Measurements from ENCODE around the gene COL15A1.
A peak's percentile ranks its signal among the peaks of the same experiment; 100 is the strongest.

The COL15A1 gene

DNA sequence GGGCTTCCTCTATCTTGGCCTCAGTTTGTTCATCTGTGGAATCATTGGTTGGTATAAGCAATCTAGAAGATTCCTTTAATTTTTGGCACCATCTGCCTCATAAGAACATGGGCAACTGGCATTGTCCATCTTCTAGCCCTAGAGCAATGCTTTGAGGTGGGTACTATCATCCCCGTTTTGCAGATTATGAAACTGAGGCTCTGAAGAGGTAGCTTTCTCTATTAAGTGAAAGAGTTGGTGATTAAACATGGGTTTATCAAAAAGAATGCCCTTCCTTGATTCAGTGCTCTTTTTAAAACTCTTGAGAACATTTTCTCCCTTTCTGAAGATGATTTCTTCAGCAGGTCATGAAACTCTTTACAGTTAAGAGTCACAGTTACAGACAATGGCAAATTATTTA lies 118.8 kb downstream of the COL15A1 start:
- Histone ChIP-seq H4K20me1 (ENCODE audit: insufficient read depth, low read length, poor library complexity, severe bottlenecking) (no peaks in the 10 kb centered on the region), H3K36me3 (ENCODE audit: insufficient read depth, low read length) (no peaks in the 10 kb centered on the region)

DNA sequence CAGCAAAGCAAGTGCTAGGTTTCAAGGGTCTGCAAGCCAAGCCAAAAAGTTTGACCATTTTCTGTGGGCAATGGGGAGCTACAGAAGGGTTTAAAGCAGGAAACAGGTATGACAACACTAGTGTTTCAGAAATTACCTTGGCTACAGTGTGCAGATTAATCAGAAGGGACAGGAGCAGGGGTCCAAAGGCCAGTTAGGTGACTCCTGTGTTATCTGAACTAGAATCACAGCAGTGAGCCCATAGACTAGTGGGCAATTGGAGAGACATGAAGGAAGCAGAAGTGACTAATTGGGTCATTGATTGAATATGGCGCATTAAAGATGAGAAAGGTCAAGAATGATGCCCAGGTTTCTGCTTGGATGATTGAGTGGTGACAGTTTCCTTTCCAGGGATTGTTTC lies 119.8 kb downstream of the COL15A1 start:
- no peaks in the 10 kb centered on the region for H4K20me1 ChIP-seq (ENCODE audit: insufficient read depth, low read length, poor library complexity, severe bottlenecking)
- peaks cover 61% of the 10 kb centered on the region for H3K4me1 ChIP-seq (ENCODE audit: insufficient read depth, low read length, poor library complexity, severe bottlenecking)
- no peaks in the 10 kb centered on the region for H3K79me2 ChIP-seq (ENCODE audit: insufficient read depth, low read length)
- H3K36me3 ChIP-seq (ENCODE audit: insufficient read depth, low read length) = no peaks in the 10 kb centered on the region
- H2AFZ ChIP-seq (ENCODE audit: low read length) = no peak overlapping the region
- H3K9me2 ChIP-seq (replicated peaks; ENCODE audit: low read depth, low read length) = no peaks in the 10 kb centered on the region
- H3K27me3 ChIP-seq (ENCODE audit: insufficient read depth, low read length, poor library complexity, severe bottlenecking) = no peaks in the 10 kb centered on the region
- no peak for TF ChIP-seq EZH2phosphoT487 (IDR thresholded peaks at IDR 0.05; ENCODE audit: borderline replicate concordance)
- H3K9me3 ChIP-seq (ENCODE audit: insufficient read depth, low read depth, low read length) = no peaks in the 10 kb centered on the region
- no peak overlapping the region for H3K4me3 ChIP-seq (ENCODE audit: low read length, poor library complexity, severe bottlenecking)
- peaks cover 12% of the 10 kb centered on the region; the same call in 1 of the 2 replicates for H3F3A ChIP-seq (ENCODE audit: low read depth)
- H3K4me2 ChIP-seq (ENCODE audit: low read depth, low read length, poor library complexity, severe bottlenecking) = no peak overlapping the region
- H3K9ac ChIP-seq (ENCODE audit: low read depth, low read length, poor library complexity, severe bottlenecking) = no peak overlapping the region

More for the DNA sequence above, 118.8 kb downstream of the COL15A1 start:
- Histone ChIP-seq H3K9me2 (replicated peaks; ENCODE audit: low read depth, low read length) (no peaks in the 10 kb centered on the region), H3K27me3 (ENCODE audit: insufficient read depth, low read length, poor library complexity, severe bottlenecking) (no peaks in the 10 kb centered on the region), H3K79me2 (ENCODE audit: insufficient read depth, low read length) (no peaks in the 10 kb centered on the region), H2AFZ (ENCODE audit: low read length) (no peak overlapping the region), H3K9ac (ENCODE audit: low read depth, low read length, poor library complexity, severe bottlenecking) (no peak overlapping the region), H3K9me3 (ENCODE audit: insufficient read depth, low read depth, low read length) (no peaks in the 10 kb centered on the region), H3K4me1 (ENCODE audit: insufficient read depth, low read length, poor library complexity, severe bottlenecking) (peaks cover 67% of the 10 kb centered on the region), H3K4me2 (ENCODE audit: low read depth, low read length, poor library complexity, severe bottlenecking) (no peak overlapping the region), H3F3A (ENCODE audit: low read depth) (peaks cover 17% of the 10 kb centered on the region), H3K4me3 (ENCODE audit: low read length, poor library complexity, severe bottlenecking) (no peak overlapping the region)
- no peak for TF ChIP-seq EZH2phosphoT487 (IDR thresholded peaks at IDR 0.05; ENCODE audit: borderline replicate concordance)
- TF ChIP-seq, protein P1, sequence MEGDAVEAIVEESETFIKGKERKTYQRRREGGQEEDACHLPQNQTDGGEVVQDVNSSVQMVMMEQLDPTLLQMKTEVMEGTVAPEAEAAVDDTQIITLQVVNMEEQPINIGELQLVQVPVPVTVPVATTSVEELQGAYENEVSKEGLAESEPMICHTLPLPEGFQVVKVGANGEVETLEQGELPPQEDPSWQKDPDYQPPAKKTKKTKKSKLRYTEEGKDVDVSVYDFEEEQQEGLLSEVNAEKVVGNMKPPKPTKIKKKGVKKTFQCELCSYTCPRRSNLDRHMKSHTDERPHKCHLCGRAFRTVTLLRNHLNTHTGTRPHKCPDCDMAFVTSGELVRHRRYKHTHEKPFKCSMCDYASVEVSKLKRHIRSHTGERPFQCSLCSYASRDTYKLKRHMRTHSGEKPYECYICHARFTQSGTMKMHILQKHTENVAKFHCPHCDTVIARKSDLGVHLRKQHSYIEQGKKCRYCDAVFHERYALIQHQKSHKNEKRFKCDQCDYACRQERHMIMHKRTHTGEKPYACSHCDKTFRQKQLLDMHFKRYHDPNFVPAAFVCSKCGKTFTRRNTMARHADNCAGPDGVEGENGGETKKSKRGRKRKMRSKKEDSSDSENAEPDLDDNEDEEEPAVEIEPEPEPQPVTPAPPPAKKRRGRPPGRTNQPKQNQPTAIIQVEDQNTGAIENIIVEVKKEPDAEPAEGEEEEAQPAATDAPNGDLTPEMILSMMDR (conservative IDR thresholded peaks at IDR 0.05; ENCODE audit: low read length) = no peak

DNA sequence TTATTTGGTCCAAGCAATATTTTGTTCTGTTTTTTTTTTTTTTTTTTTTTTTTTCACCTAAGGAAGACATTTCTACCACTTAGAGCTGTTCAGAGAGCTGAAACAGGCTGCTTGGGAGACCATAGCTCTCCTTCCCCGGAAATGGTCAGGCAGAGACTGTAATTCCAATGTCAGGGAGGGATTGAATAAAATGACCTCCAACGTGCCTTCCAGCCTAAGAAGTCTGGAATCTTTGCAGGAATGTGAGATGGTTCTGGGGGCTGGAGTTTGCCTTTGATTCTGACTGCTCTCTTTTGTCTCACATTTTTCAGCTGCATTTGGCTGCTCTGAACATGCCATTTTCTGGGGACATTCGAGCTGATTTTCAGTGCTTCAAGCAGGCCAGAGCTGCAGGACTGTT lies 122.9 kb downstream of the COL15A1 start:
- H3K27me3 ChIP-seq (ENCODE audit: insufficient read depth, low read length, poor library complexity, severe bottlenecking) = no peaks in the 10 kb centered on the region
- TF ChIP-seq EZH2phosphoT487 (IDR thresholded peaks at IDR 0.05; ENCODE audit: borderline replicate concordance) = no peak
- TF ChIP-seq, protein P1 (conservative IDR thresholded peaks at IDR 0.05; ENCODE audit: low read length) = no peak

DNA sequence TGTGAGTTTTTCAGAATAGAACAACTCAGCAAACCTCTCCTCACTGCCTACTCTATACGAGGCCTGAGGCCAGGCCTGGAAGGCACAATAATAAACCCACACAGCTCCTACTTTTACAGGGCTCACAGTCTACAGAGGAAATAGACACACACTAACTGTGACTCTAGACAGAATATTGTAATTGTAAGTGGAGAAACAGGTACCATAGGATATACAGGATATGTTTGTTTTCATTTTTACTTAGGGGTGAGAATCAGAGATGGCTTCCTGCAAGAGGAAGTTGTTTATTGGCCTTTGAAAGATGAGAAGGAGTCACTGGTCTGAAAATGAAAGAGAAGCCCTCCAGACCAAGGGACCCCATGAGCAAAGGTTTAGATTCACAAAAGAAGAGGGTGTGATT lies 125.4 kb downstream of the COL15A1 start:
- Histone ChIP-seq H3K4me2 (ENCODE audit: low read depth, low read length, poor library complexity, severe bottlenecking) (peak overlapping the region; percentile 47), H2AFZ (ENCODE audit: low read length) (no peak overlapping the region), H3K4me3 (ENCODE audit: low read length, poor library complexity, severe bottlenecking) (peak overlapping the region; percentile 24), H3K9me2 (replicated peaks; ENCODE audit: low read depth, low read length) (no peaks in the 10 kb centered on the region), H3K9ac (ENCODE audit: low read depth, low read length, poor library complexity, severe bottlenecking) (peak overlapping the region; percentile 0), H3K79me2 (ENCODE audit: insufficient read depth, low read length) (no peaks in the 10 kb centered on the region), H3K36me3 (ENCODE audit: insufficient read depth, low read length) (no peaks in the 10 kb centered on the region), H3K4me1 (ENCODE audit: insufficient read depth, low read length, poor library complexity, severe bottlenecking) (peaks cover 45% of the 10 kb centered on the region), H3K27me3 (ENCODE audit: insufficient read depth, low read length, poor library complexity, severe bottlenecking) (no peaks in the 10 kb centered on the region), H4K20me1 (ENCODE audit: insufficient read depth, low read length, poor library complexity, severe bottlenecking) (no peaks in the 10 kb centered on the region), H3F3A (ENCODE audit: low read depth) (peaks cover 11% of the 10 kb centered on the region; the same call in 1 of the 2 replicates), H3K9me3 (ENCODE audit: insufficient read depth, low read depth, low read length) (no peaks in the 10 kb centered on the region)
- no peak for TF ChIP-seq EZH2phosphoT487 (IDR thresholded peaks at IDR 0.05; ENCODE audit: borderline replicate concordance)
- TF ChIP-seq, protein P1 (conservative IDR thresholded peaks at IDR 0.05; ENCODE audit: low read length) = no peak

More for the DNA sequence above, 122.9 kb downstream of the COL15A1 start:
- Histone ChIP-seq H3K79me2 (ENCODE audit: insufficient read depth, low read length) (no peaks in the 10 kb centered on the region), H3K36me3 (ENCODE audit: insufficient read depth, low read length) (no peaks in the 10 kb centered on the region), H3K4me2 (ENCODE audit: low read depth, low read length, poor library complexity, severe bottlenecking) (no peak overlapping the region), H3K9ac (ENCODE audit: low read depth, low read length, poor library complexity, severe bottlenecking) (no peak overlapping the region), H2AFZ (ENCODE audit: low read length) (no peak overlapping the region), H3K4me3 (ENCODE audit: low read length, poor library complexity, severe bottlenecking) (no peak overlapping the region), H3K9me2 (replicated peaks; ENCODE audit: low read depth, low read length) (no peaks in the 10 kb centered on the region), H3F3A (ENCODE audit: low read depth) (peaks cover 11% of the 10 kb centered on the region; the same call in 1 of the 2 replicates), H3K4me1 (ENCODE audit: insufficient read depth, low read length, poor library complexity, severe bottlenecking) (peaks cover 63% of the 10 kb centered on the region), H3K9me3 (ENCODE audit: insufficient read depth, low read depth, low read length) (no peaks in the 10 kb centered on the region), H4K20me1 (ENCODE audit: insufficient read depth, low read length, poor library complexity, severe bottlenecking) (no peaks in the 10 kb centered on the region)
